ENCODE measurements around the gene NCBP3.

NCBP3 gene

DNA sequence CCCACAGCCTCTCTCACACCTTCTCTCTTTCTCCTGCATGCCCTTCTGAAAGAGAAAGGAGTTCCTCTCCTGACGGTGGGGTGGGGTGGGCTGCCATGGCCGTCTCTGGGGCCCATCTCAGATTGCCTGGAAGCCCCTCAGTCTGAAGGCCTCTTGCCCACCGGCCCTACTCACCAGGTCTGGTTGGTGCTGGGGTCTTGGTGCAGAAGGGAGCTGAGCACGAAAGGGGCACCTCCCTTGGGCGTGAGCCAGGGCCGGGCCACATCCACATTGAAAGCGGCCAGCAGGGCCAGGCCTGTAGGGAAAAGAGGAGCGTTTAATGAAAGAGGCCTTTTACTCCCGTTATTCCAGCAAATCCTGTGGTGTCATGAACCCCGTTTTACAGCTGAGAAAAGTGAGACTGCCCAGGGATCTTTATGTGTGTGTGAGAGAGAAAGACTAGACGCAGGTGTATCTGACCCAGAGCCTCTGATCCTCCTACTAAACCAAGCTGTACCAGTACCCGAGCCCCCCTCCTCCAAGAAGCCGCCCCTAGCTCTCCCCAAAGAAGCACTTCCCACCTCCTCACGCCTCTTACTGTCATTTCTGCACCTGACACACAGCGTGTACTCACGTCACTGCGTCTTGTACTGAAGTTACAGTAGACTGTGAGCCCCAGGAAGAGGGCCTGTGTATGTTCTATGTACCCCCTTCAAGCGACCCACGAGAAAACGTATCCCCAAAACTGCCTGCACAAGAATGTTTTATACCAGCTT is 68.5 kb downstream of the NCBP3 start:
- no peak for TF ChIP-seq ZNF416 (tag by site-specific recombination; IDR thresholded peaks at IDR 0.05)
- no peak for TF ChIP-seq ZNF112 (tag by site-specific recombination; IDR thresholded peaks at IDR 0.05)
- TF ChIP-seq ZNF335 (tag by site-specific recombination; conservative IDR thresholded peaks at IDR 0.05): no peak
- TF ChIP-seq ZNF433 (tag by site-specific recombination; IDR thresholded peaks at IDR 0.05; ENCODE audit: low read depth): no peak
- TF ChIP-seq, protein P1, sequence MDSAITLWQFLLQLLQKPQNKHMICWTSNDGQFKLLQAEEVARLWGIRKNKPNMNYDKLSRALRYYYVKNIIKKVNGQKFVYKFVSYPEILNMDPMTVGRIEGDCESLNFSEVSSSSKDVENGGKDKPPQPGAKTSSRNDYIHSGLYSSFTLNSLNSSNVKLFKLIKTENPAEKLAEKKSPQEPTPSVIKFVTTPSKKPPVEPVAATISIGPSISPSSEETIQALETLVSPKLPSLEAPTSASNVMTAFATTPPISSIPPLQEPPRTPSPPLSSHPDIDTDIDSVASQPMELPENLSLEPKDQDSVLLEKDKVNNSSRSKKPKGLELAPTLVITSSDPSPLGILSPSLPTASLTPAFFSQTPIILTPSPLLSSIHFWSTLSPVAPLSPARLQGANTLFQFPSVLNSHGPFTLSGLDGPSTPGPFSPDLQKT (IDR thresholded peaks at IDR 0.05; ENCODE audit: borderline replicate concordance, low read depth, low read length): no peak
- no peak for TF ChIP-seq ZNF791 (tag by site-specific recombination; IDR thresholded peaks at IDR 0.05)
- TF ChIP-seq, protein P2, sequence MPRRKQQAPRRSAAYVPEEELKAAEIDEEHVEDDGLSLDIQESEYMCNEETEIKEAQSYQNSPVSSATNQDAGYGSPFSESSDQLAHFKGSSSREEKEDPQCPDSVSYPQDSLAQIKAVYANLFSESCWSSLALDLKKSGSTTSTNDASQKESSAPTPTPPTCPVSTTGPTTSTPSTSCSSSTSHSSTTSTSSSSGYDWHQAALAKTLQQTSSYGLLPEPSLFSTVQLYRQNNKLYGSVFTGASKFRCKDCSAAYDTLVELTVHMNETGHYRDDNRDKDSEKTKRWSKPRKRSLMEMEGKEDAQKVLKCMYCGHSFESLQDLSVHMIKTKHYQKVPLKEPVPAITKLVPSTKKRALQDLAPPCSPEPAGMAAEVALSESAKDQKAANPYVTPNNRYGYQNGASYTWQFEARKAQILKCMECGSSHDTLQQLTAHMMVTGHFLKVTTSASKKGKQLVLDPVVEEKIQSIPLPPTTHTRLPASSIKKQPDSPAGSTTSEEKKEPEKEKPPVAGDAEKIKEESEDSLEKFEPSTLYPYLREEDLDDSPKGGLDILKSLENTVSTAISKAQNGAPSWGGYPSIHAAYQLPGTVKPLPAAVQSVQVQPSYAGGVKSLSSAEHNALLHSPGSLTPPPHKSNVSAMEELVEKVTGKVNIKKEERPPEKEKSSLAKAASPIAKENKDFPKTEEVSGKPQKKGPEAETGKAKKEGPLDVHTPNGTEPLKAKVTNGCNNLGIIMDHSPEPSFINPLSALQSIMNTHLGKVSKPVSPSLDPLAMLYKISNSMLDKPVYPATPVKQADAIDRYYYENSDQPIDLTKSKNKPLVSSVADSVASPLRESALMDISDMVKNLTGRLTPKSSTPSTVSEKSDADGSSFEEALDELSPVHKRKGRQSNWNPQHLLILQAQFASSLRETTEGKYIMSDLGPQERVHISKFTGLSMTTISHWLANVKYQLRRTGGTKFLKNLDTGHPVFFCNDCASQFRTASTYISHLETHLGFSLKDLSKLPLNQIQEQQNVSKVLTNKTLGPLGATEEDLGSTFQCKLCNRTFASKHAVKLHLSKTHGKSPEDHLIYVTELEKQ (tag by site-specific recombination; IDR thresholded peaks at IDR 0.05; ENCODE audit: borderline replicate concordance): no peak
- TF ChIP-seq, protein P3, sequence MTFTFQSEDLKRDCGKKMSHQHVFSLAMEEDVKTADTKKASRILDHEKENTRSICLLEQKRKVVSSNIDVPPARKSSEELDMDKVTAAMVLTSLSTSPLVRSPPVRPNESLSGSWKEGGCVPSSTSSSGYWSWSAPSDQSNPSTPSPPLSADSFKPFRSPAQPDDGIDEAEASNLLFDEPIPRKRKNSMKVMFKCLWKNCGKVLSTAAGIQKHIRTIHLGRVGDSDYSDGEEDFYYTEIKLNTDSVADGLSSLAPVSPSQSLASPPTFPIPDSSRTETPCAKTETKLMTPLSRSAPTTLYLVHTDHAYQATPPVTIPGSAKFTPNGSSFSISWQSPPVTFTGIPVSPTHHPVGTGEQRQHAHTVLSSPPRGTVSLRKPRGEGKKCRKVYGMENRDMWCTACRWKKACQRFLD (tag by site-specific recombination; IDR thresholded peaks at IDR 0.05): no peak
- no peak for TF ChIP-seq ZBTB7A (tag by site-specific recombination; IDR thresholded peaks at IDR 0.05; ENCODE audit: low read depth)
- TF ChIP-seq, protein P4, sequence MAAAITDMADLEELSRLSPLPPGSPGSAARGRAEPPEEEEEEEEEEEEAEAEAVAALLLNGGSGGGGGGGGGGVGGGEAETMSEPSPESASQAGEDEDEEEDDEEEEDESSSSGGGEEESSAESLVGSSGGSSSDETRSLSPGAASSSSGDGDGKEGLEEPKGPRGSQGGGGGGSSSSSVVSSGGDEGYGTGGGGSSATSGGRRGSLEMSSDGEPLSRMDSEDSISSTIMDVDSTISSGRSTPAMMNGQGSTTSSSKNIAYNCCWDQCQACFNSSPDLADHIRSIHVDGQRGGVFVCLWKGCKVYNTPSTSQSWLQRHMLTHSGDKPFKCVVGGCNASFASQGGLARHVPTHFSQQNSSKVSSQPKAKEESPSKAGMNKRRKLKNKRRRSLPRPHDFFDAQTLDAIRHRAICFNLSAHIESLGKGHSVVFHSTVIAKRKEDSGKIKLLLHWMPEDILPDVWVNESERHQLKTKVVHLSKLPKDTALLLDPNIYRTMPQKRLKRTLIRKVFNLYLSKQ (tag by site-specific recombination; IDR thresholded peaks at IDR 0.05; ENCODE audit: borderline replicate concordance): no peak
- TF ChIP-seq ZNF157 (tag by site-specific recombination; IDR thresholded peaks at IDR 0.05): no peak
- no peak for TF ChIP-seq KLF1 (tag by site-specific recombination; IDR thresholded peaks at IDR 0.05)
- TF ChIP-seq HOXD13 (CRISPR knock-in tag; IDR thresholded peaks at IDR 0.05; ENCODE audit: borderline replicate concordance): no peak
- no peak for TF ChIP-seq ZNF366 (tag by site-specific recombination; conservative IDR thresholded peaks at IDR 0.05)
- ChIA-PET CTCF (interaction anchor here (0.6 to 0.8 kb wide), 3 partner anchors 39 to 61 kb away, joined by 3 to 4 read pairs (median 3); no protein-coding TSS in a partner anchor), POLR2A (no interaction called here)
- Histone ChIP-seq H3K36me3 (ENCODE audit: control insufficient read depth in 2 of 2, insufficient read depth in 1 of 2, low read length in 2 of 2) (no peaks in the 10 kb centered on the region), H3K4me1 (ENCODE audit: control insufficient read depth, insufficient read depth, low read length) (no peaks in the 10 kb centered on the region), H3K27ac (ENCODE audit: extremely low read depth, low read depth, low read length) (no peak overlapping the region), H3K9me3 (ENCODE audit: control insufficient read depth, insufficient read depth, low read depth, low read length) (no peaks in the 10 kb centered on the region), H3K4me3 (ENCODE audit: low read depth, low read length) (no peak overlapping the region)

DNA sequence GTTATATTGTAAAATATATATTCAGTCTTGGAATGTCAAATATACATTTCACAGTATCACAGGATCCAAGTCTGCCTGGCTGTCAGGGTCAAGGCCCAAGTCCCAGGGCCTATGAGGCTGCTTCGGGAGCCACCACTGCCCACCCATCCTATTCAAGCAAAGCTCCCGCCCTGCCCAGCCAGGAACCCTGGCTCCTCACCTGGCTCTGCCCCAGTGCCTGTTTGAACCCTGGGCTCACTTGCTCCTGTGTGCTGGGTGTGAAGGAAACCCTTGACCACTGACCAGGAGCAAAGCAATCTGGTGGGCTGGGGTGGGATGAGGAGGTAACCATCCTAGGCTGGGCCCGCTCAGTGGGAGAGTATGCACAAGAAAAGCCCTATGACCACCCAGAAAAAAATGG is 72.1 kb downstream of the NCBP3 start:
- CTCF ChIA-PET: interaction anchor here (0.5 to 2.8 kb wide), 4 partner anchors 36 to 140 kb away, joined by 3 to 15 read pairs (median 4); no protein-coding TSS in a partner anchor
- H3K9me3 ChIP-seq (ENCODE audit: control insufficient read depth, insufficient read depth, low read depth, low read length): no peaks in the 10 kb centered on the region
- TF ChIP-seq SP7 (tag by site-specific recombination; IDR thresholded peaks at IDR 0.05) (no peak), BCL11A (tag by site-specific recombination; IDR thresholded peaks at IDR 0.05; ENCODE audit: low read depth) (no peak), ZNF843 (tag by site-specific recombination; IDR thresholded peaks at IDR 0.05) (no peak), ZBTB21 (tag by site-specific recombination; IDR thresholded peaks at IDR 0.05) (no peak)
- TF ChIP-seq, protein P5, sequence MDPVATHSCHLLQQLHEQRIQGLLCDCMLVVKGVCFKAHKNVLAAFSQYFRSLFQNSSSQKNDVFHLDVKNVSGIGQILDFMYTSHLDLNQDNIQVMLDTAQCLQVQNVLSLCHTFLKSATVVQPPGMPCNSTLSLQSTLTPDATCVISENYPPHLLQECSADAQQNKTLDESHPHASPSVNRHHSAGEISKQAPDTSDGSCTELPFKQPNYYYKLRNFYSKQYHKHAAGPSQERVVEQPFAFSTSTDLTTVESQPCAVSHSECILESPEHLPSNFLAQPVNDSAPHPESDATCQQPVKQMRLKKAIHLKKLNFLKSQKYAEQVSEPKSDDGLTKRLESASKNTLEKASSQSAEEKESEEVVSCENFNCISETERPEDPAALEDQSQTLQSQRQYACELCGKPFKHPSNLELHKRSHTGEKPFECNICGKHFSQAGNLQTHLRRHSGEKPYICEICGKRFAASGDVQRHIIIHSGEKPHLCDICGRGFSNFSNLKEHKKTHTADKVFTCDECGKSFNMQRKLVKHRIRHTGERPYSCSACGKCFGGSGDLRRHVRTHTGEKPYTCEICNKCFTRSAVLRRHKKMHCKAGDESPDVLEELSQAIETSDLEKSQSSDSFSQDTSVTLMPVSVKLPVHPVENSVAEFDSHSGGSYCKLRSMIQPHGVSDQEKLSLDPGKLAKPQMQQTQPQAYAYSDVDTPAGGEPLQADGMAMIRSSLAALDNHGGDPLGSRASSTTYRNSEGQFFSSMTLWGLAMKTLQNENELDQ (tag by site-specific recombination; IDR thresholded peaks at IDR 0.05; ENCODE audit: low read depth): no peak
- TF ChIP-seq, protein P6, sequence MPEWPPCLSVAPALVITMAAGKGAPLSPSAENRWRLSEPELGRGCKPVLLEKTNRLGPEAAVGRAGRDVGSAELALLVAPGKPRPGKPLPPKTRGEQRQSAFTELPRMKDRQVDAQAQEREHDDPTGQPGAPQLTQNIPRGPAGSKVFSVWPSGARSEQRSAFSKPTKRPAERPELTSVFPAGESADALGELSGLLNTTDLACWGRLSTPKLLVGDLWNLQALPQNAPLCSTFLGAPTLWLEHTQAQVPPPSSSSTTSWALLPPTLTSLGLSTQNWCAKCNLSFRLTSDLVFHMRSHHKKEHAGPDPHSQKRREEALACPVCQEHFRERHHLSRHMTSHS (tag by site-specific recombination; IDR thresholded peaks at IDR 0.05): no peak
- TF ChIP-seq, protein P7, sequence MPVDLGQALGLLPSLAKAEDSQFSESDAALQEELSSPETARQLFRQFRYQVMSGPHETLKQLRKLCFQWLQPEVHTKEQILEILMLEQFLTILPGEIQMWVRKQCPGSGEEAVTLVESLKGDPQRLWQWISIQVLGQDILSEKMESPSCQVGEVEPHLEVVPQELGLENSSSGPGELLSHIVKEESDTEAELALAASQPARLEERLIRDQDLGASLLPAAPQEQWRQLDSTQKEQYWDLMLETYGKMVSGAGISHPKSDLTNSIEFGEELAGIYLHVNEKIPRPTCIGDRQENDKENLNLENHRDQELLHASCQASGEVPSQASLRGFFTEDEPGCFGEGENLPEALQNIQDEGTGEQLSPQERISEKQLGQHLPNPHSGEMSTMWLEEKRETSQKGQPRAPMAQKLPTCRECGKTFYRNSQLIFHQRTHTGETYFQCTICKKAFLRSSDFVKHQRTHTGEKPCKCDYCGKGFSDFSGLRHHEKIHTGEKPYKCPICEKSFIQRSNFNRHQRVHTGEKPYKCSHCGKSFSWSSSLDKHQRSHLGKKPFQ (tag by site-specific recombination; IDR thresholded peaks at IDR 0.05): no peak

More for the DNA sequence above, 72.1 kb downstream of the NCBP3 start:
- POLR2A ChIA-PET: no interaction called here
- Histone ChIP-seq H3K36me3 (ENCODE audit: control insufficient read depth in 2 of 2, insufficient read depth in 1 of 2, low read length in 2 of 2) (no peaks in the 10 kb centered on the region), H3K4me1 (ENCODE audit: control insufficient read depth, insufficient read depth, low read length) (no peaks in the 10 kb centered on the region), H3K27ac (ENCODE audit: extremely low read depth, low read depth, low read length) (no peak overlapping the region), H3K4me3 (ENCODE audit: low read depth, low read length) (no peak overlapping the region)

Measured in HEK293 (cell line).